ENCODE results near the gene BABAM1. TPM values are rescaled to one million over a fixed set of nuclear protein-coding genes. Genes with fewer than 3 reads are reported as not detected.

Gene BABAM1
- 109 and 123 TPM in 2 replicates for polyA plus RNA-seq (2014; cell fraction: cytosol; rRNA removed)
- polyA plus RNA-seq (2014; cell fraction: nucleus; rRNA removed), result 137 and 164 TPM in 2 replicates

- peak; percentile 97 for DNase-seq (ENCODE audit: low spot score)
Measured at GRCh38 chr19:17266975-17267788, at the start of gene BABAM1. BABAM1 (plus strand) TSS chr19:17267443; CDS start chr19:17268807, 1,364 bp downstream.

GRCh38 chr19:17219286-17219685 is 48.0 kb upstream of the BABAM1 start:
- no peak for DNase-seq (ENCODE audit: low spot score)

- no peak for DNase-seq (ENCODE audit: low spot score)
Measured at GRCh38 chr19:17220207-17220758, 47.0 kb upstream of the BABAM1 start.

- DNase-seq (ENCODE audit: low spot score), result no peak
Measured at GRCh38 chr19:17225053-17225452, 42.2 kb upstream of the BABAM1 start.

GRCh38 chr19:17226002-17226933 is 41.0 kb upstream of the BABAM1 start, which contains the start of gene OCEL1:
OCEL1 (plus strand) TSS chr19:17226226; CDS start chr19:17226248, 22 bp downstream.
- peak; percentile 98 for DNase-seq (ENCODE audit: low spot score)

GRCh38 chr19:17227798-17228367 is 39.4 kb upstream of the BABAM1 start:
- DNase-seq (ENCODE audit: low spot score), result no peak

- no peak for DNase-seq (ENCODE audit: low spot score)
Measured at GRCh38 chr19:17229890-17230289, 37.4 kb upstream of the BABAM1 start.

- no peak for DNase-seq (ENCODE audit: low spot score)
Measured at GRCh38 chr19:17232258-17232657, 35.0 kb upstream of the BABAM1 start.

- DNase-seq (ENCODE audit: low spot score), result no peak
Measured at GRCh38 chr19:17234911-17235299, 32.3 kb upstream of the BABAM1 start.

- DNase-seq (ENCODE audit: low spot score), result peak; percentile 64
Measured at GRCh38 chr19:17235300-17235970, 31.8 kb upstream of the BABAM1 start.

GRCh38 chr19:17235971-17236777 is 31.1 kb upstream of the BABAM1 start:
- no peak for DNase-seq (ENCODE audit: low spot score)

GRCh38 chr19:17236811-17237543 is 30.3 kb upstream of the BABAM1 start:
- DNase-seq (ENCODE audit: low spot score), result no peak

GRCh38 chr19:17237747-17238706 is 29.2 kb upstream of the BABAM1 start:
- DNase-seq (ENCODE audit: low spot score), result no peak

GRCh38 chr19:17240062-17240752 is 27.0 kb upstream of the BABAM1 start:
- peak; percentile 67 for DNase-seq (ENCODE audit: low spot score)

GRCh38 chr19:17240826-17241399 is 26.3 kb upstream of the BABAM1 start:
- no peak for DNase-seq (ENCODE audit: low spot score)

- no peak for DNase-seq (ENCODE audit: low spot score)
Measured at GRCh38 chr19:17242431-17243208, 24.6 kb upstream of the BABAM1 start.
